Measurements from ENCODE around the gene LILRA6. TPM values are rescaled to one million over a fixed set of nuclear protein-coding genes. Genes with fewer than 3 reads are reported as not detected.
A peak's percentile ranks its signal among the peaks of the same experiment; 100 is the strongest.

Gene LILRA6
- total RNA-seq, 2 experiments from 2014 or later = 0.60 TPM; not detected in 1

GRCh38 chr19:54203151-54203611 is 39.4 kb downstream of the LILRA6 start:
- Histone ChIP-seq H3K36me3 (ENCODE audit: insufficient read depth, low read length) (peaks cover 69% of the 10 kb centered on the region), H3K27me3 (ENCODE audit: control insufficient read depth in 1 of 2, insufficient read depth in 2 of 2, low read length in 2 of 2) (no peaks in the 10 kb centered on the region), H3K9me3 (ENCODE audit: control insufficient read depth in 1 of 2, insufficient read depth in 1 of 2, low read length in 2 of 2) (no peaks in the 10 kb centered on the region), H3K4me1 (ENCODE audit: insufficient read depth, low read length) (peaks cover 83% of the 10 kb centered on the region), H3K4me3 (ENCODE audit: low read length) (no peak overlapping the region), H3K27ac (ENCODE audit: low read depth in 1 of 2, low read length in 2 of 2) (no peak overlapping the region)
- ChIA-PET CTCF (no interaction called here), POLR2A (interaction anchor here (1.3 to 4.9 kb wide), 2 partner anchors 13 to 66 kb away, joined by 4 to 148 read pairs; partner anchors contain the start of genes CNOT3, MBOAT7 and TSEN34)
- H3K4me1 Mint-ChIP-seq (ENCODE audit: low read depth) = peaks cover 68% of the 10 kb centered on the region
- peak overlapping the region; percentile 73 for H3K4me3 Mint-ChIP-seq
- intact Hi-C loops (cut with DNase I, micrococcal nuclease) = loop anchor here in 1 of 2 experiments (5.0 to 10.0 kb wide), 2 partner anchors 86 to 262 kb away; partner anchors contain the start of genes LENG9, PRPF31 and TFPT
- H3K27me3 Mint-ChIP-seq = no peaks in the 10 kb centered on the region
- ATAC-seq (ENCODE audit: poor library complexity) = no peak
- H3K36me3 Mint-ChIP-seq (ENCODE audit: low read depth) = peaks cover 76% of the 10 kb centered on the region
- DNase-seq = no peak
- peak overlapping the region; percentile 93 for H3K27ac Mint-ChIP-seq
- no peaks in the 10 kb centered on the region for H3K9me3 Mint-ChIP-seq
- no peak for TF ChIP-seq CTCF (IDR thresholded peaks at IDR 0.05)

GRCh38 chr19:54201980-54202379 is 40.6 kb downstream of the LILRA6 start:
- peaks cover 58% of the 10 kb centered on the region for H3K36me3 ChIP-seq (ENCODE audit: insufficient read depth, low read length)

GRCh38 chr19:54201172-54201701 is 41.4 kb downstream of the LILRA6 start:
- POLR2A ChIA-PET = interaction anchor here (0.9 to 4.9 kb wide), 9 partner anchors 9 to 1453 kb away, joined by 3 to 148 read pairs (median 10); partner anchors contain the start of genes CNOT3, LENG1, MBOAT7 and PRPF31
- intact Hi-C loops (cut with DNase I, micrococcal nuclease) = loop anchor here (2.0 to 10.0 kb wide), 3 partner anchors 42 to 264 kb away; partner anchors contain the start of genes LENG1 (in 1 of the 2), LENG9 (in 1 of the 2), PRPF31 (in 1 of the 2) and TFPT (in 1 of the 2)
- Mint-ChIP-seq H3K27ac (peak overlapping the region; percentile 93), H3K4me1 (ENCODE audit: low read depth) (peaks cover 48% of the 10 kb centered on the region), H3K9me3 (no peaks in the 10 kb centered on the region), H3K4me3 (peak overlapping the region; percentile 99), H3K27me3 (no peaks in the 10 kb centered on the region), H3K36me3 (ENCODE audit: low read depth) (peaks cover 57% of the 10 kb centered on the region)
- DNase-seq (peak in 1 of 14 experiments; percentile 22), ATAC-seq (ENCODE audit: poor library complexity) (no peak)
- Histone ChIP-seq H3K36me3 (ENCODE audit: insufficient read depth, low read length) (peaks cover 51% of the 10 kb centered on the region), H3K4me1 (ENCODE audit: insufficient read depth, low read length) (peaks cover 63% of the 10 kb centered on the region), H3K27ac (ENCODE audit: low read depth in 1 of 2, low read length in 2 of 2) (peak overlapping the region; percentile 93 to 95), H3K9me3 (ENCODE audit: control insufficient read depth in 1 of 2, insufficient read depth in 1 of 2, low read length in 2 of 2) (no peaks in the 10 kb centered on the region), H3K4me3 (ENCODE audit: low read length) (peak overlapping the region; percentile 68), H3K27me3 (ENCODE audit: control insufficient read depth in 1 of 2, insufficient read depth in 2 of 2, low read length in 2 of 2) (no peaks in the 10 kb centered on the region)
- no peak for TF ChIP-seq CTCF (IDR thresholded peaks at IDR 0.05)
- CTCF ChIA-PET = interaction anchor here (3.8 kb wide), 1 partner anchor 11 kb away, joined by 19 read pairs; the partner anchor contains the start of genes MBOAT7 and TSEN34

More at GRCh38 chr19:54201980-54202379, 40.6 kb downstream of the LILRA6 start:
- DNase-seq (no peak), ATAC-seq (ENCODE audit: poor library complexity) (no peak)
- H3K27ac Mint-ChIP-seq = peak overlapping the region; percentile 93
- H3K27ac ChIP-seq (ENCODE audit: low read depth in 1 of 2, low read length in 2 of 2) = peak overlapping the region in 1 of 2 donors; percentile 95
- peak overlapping the region; percentile 68 for H3K4me3 ChIP-seq (ENCODE audit: low read length)
- peaks cover 56% of the 10 kb centered on the region for H3K4me1 Mint-ChIP-seq (ENCODE audit: low read depth)
- ChIA-PET POLR2A (interaction anchor here (1.3 to 4.9 kb wide), 2 partner anchors 12 to 87 kb away, joined by 10 to 148 read pairs; partner anchors contain the start of genes MBOAT7, PRPF31, TFPT and TSEN34), CTCF (no interaction called here)
- H3K36me3 Mint-ChIP-seq (ENCODE audit: low read depth) = peaks cover 64% of the 10 kb centered on the region
- TF ChIP-seq CTCF (IDR thresholded peaks at IDR 0.05) = no peak
- intact Hi-C loops (cut with DNase I, micrococcal nuclease) = loop anchor here (2.0 to 10.0 kb wide), 3 partner anchors 43 to 263 kb away; partner anchors contain the start of genes LENG1 (in 1 of the 2), LENG9 (in 1 of the 2), PRPF31 (in 1 of the 2) and TFPT (in 1 of the 2)
- no peaks in the 10 kb centered on the region for H3K9me3 Mint-ChIP-seq
- H3K4me3 Mint-ChIP-seq = peak overlapping the region; percentile 99
- H3K4me1 ChIP-seq (ENCODE audit: insufficient read depth, low read length) = peaks cover 71% of the 10 kb centered on the region
- no peaks in the 10 kb centered on the region for H3K27me3 ChIP-seq (ENCODE audit: control insufficient read depth in 1 of 2, insufficient read depth in 2 of 2, low read length in 2 of 2)
- no peaks in the 10 kb centered on the region for H3K9me3 ChIP-seq (ENCODE audit: control insufficient read depth in 1 of 2, insufficient read depth in 1 of 2, low read length in 2 of 2)
- H3K27me3 Mint-ChIP-seq = no peaks in the 10 kb centered on the region

Measured in CD4-positive, alpha-beta T cell (primary cell).